GM12865 (cell line): Measurements from ENCODE around the gene OR8H3.
"Not testable (repeated sequence)": the region's sequence is repeated elsewhere in the genome, so short reads cannot be mapped to it uniquely, and the experiment has no call there.

Source experiments
- DNase-seq: peaks from one replicate; pipeline ENCODE4 v3.0.0; 2010; ENCODE audit warnings: low read depth
- H3K4me3 ChIP-seq: 2 replicates; pipeline ENCODE4 v1.5.1; 2011; ENCODE audit warnings: mild to moderate bottlenecking, low read depth, low read length, control low read depth
- TF ChIP-seq, protein P1 (sequence below): IDR thresholded peaks from 2 replicates; pipeline ENCODE4 v1.5.1; 2011; ENCODE audit warnings: low read length, control low read depth, low read depth, inconsistent platforms; ENCODE audit not compliant: insufficient read depth; ENCODE audit errors: missing control alignments

Gene OR8H3, protein sequence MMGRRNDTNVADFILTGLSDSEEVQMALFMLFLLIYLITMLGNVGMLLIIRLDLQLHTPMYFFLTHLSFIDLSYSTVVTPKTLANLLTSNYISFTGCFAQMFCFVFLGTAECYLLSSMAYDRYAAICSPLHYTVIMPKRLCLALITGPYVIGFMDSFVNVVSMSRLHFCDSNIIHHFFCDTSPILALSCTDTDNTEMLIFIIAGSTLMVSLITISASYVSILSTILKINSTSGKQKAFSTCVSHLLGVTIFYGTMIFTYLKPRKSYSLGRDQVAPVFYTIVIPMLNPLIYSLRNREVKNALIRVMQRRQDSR

GRCh38 chr11:56122073-56122472 lies at the start of gene OR8H3:
OR8H3 (plus strand) TSS chr11:56122373; CDS start chr11:56122373, 0 bp downstream.
- no peak within 1 kb of the TSS for H3K4me3 ChIP-seq
- DNase-seq: no peak
- TF ChIP-seq, protein P1, sequence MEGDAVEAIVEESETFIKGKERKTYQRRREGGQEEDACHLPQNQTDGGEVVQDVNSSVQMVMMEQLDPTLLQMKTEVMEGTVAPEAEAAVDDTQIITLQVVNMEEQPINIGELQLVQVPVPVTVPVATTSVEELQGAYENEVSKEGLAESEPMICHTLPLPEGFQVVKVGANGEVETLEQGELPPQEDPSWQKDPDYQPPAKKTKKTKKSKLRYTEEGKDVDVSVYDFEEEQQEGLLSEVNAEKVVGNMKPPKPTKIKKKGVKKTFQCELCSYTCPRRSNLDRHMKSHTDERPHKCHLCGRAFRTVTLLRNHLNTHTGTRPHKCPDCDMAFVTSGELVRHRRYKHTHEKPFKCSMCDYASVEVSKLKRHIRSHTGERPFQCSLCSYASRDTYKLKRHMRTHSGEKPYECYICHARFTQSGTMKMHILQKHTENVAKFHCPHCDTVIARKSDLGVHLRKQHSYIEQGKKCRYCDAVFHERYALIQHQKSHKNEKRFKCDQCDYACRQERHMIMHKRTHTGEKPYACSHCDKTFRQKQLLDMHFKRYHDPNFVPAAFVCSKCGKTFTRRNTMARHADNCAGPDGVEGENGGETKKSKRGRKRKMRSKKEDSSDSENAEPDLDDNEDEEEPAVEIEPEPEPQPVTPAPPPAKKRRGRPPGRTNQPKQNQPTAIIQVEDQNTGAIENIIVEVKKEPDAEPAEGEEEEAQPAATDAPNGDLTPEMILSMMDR: no peak

DNA sequence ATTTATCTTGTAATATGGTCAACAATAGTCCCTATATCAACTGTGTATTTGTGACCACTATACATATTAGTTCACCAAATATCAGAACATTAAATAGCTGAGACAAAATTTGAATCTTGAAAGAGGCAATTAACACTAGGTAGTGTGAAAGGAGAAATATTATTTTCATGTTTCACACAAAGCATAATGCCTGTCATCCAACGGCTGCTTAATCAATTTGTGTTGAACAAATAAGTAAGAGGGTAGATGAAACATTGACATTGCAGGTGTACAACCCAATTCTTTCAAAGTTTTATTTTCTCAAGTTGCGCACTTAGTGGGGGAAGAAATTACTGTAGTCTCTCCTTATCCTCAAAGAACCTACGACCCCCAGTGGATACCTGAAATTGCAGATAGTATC lies 32.5 kb upstream of the OR8H3 start:
- H3K4me3 ChIP-seq: no peak overlapping the region
- no peak for DNase-seq
- TF ChIP-seq, protein P1: no peak

GRCh38 chr11:56093008-56093407 lies 29.2 kb upstream of the OR8H3 start, which contains the start of gene OR8I2:
OR8I2 (plus strand) TSS chr11:56093308; CDS start chr11:56093308, 0 bp downstream.
- no peak for DNase-seq
- TF ChIP-seq, protein P1: no peak
- H3K4me3 ChIP-seq: no peak within 1 kb of the TSS

DNA sequence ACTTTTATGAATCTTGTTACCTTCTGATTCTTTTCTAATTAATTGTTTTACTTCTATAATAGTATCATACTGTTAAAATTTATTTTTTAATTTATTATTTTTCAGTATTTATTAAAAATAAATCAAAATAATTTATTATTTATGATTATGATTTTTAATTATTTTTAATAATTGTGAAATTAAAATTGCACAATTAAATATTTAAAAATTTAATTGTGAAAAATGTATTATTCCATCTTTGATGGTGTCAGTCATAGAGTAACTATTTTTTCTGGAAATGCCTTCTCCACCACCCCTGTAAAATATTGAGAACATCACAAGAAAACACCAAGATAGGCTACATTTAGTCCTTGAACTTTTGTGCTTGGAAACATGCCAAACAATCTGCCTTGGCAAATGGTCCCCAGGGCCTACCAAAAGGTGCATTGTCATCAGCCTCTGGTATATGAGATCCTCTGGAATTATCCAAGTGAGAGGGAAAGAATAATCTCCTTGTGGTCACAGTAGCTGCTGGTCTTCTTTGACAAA lies 18.9 kb upstream of the OR8H3 start, which contains the start of gene OR8H2:
Gene OR8H2 (plus strand): TSS at position 478 of the 528 bp plus-strand sequence. CDS start 1,356 bp downstream, outside the sequence.
- no peak for DNase-seq
- TF ChIP-seq, protein P1: no peak
- no peak within 1 kb of the TSS for H3K4me3 ChIP-seq

GRCh38 chr11:56140151-56140661 lies 18.0 kb downstream of the OR8H3 start, which contains the start of gene OR8J3:
OR8J3 (minus strand) TSS chr11:56140201; CDS start chr11:56137718, 2,483 bp downstream.
- no peak for DNase-seq
- TF ChIP-seq, protein P1: no peak

GRCh38 chr11:56143681-56144080 lies 21.5 kb downstream of the OR8H3 start:
- H3K4me3 ChIP-seq, DNase-seq: not testable (repeated sequence)

More at GRCh38 chr11:56140151-56140661, 18.0 kb downstream of the OR8H3 start, which contains the start of gene OR8J3:
- H3K4me3 ChIP-seq: no peak within 1 kb of the TSS

DNA sequence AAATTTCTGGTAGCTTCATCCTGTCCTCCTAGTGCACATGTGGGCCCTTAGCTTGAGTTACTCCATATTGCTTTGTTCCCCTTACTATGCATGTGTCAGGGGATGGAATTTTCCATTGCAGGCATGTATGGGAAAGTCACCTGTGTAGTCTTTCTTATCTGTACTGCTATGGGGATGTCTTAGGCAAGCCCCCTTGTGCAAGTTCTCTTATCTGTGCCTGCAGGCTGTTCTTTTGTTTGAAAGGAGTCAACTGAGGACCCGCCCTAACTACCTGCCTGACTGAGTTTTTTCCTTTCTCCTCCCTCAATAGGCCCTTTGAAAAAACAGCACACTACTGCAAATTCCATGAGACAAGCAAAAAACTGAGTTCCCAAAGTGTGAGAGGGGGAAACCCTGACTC lies 29.2 kb downstream of the OR8H3 start:
- H3K4me3 ChIP-seq: no peak overlapping the region
- no peak for DNase-seq
- TF ChIP-seq, protein P1: no peak
